ENCODE measurements around the gene GNGT1.

GNGT1 gene

GRCh38 chr7:93906267-93906666 lies at the start of gene GNGT1:
TSS of gene GNGT1 (plus strand) at chr7:93906567. CDS start at chr7:93906747, 180 bp downstream.
- POLR2A ChIA-PET, result no interaction called here
- TF ChIP-seq CTCF (IDR thresholded peaks at IDR 0.05; ENCODE audit: control extremely low read depth, extremely low read depth, low read depth, missing control alignments), result no peak
- DNase-seq (ENCODE audit: extremely low spot score), result no peak
- CTCF ChIA-PET, result interaction anchor here (1.3 kb wide), 1 partner anchor 9 kb away, joined by 6 read pairs; no protein-coding TSS in a partner anchor

GRCh38 chr7:93858857-93859256 lies 47.5 kb upstream of the GNGT1 start:
- TF ChIP-seq CTCF (IDR thresholded peaks at IDR 0.05; ENCODE audit: control extremely low read depth, extremely low read depth, low read depth, missing control alignments), result no peak
- ChIA-PET POLR2A (no interaction called here), CTCF (no interaction called here)
- DNase-seq (ENCODE audit: extremely low spot score), result no peak

GRCh38 chr7:93860261-93860660 lies 46.1 kb upstream of the GNGT1 start:
- no peak for DNase-seq (ENCODE audit: extremely low spot score)
- POLR2A ChIA-PET, result no interaction called here
- CTCF ChIA-PET, result no interaction called here
- no peak for TF ChIP-seq CTCF (IDR thresholded peaks at IDR 0.05; ENCODE audit: control extremely low read depth, extremely low read depth, low read depth, missing control alignments)

- ChIA-PET POLR2A (no interaction called here), CTCF (interaction anchor here (1.4 kb wide), 1 partner anchor 11 kb away, joined by 3 read pairs; no protein-coding TSS in a partner anchor)
- no peak for DNase-seq (ENCODE audit: extremely low spot score)
- no peak for TF ChIP-seq CTCF (IDR thresholded peaks at IDR 0.05; ENCODE audit: control extremely low read depth, extremely low read depth, low read depth, missing control alignments)
Observed at GRCh38 chr7:93861325-93861949, 44.9 kb upstream of the GNGT1 start.

GRCh38 chr7:93862651-93863050 lies 43.7 kb upstream of the GNGT1 start:
- CTCF ChIA-PET, result interaction anchor here (1.4 kb wide), 1 partner anchor 10 kb away, joined by 3 read pairs; no protein-coding TSS in a partner anchor
- no peak for DNase-seq (ENCODE audit: extremely low spot score)
- POLR2A ChIA-PET, result no interaction called here
- no peak for TF ChIP-seq CTCF (IDR thresholded peaks at IDR 0.05; ENCODE audit: control extremely low read depth, extremely low read depth, low read depth, missing control alignments)

- TF ChIP-seq CTCF (IDR thresholded peaks at IDR 0.05; ENCODE audit: control extremely low read depth, extremely low read depth, low read depth, missing control alignments), result no peak
Observed at GRCh38 chr7:93866886-93867285, 39.5 kb upstream of the GNGT1 start.

More at GRCh38 chr7:93866886-93867285, 39.5 kb upstream of the GNGT1 start:
- ChIA-PET CTCF (interaction anchor here (0.8 kb wide), 1 partner anchor 12 kb away, joined by 3 read pairs; no protein-coding TSS in a partner anchor), POLR2A (no interaction called here)
- DNase-seq (ENCODE audit: extremely low spot score), result no peak
